ENCODE results near the gene AHI1. TPM values are rescaled to one million over a fixed set of nuclear protein-coding genes. Genes with fewer than 3 reads are reported as not detected.

Gene AHI1
- total RNA-seq, 1 experiment from 2014 or later = 18.8 TPM

GRCh38 chr6:135305684-135306083, 191.9 kb downstream of the AHI1 start (continued):
- TF ChIP-seq ZBTB21 (CRISPR knock-in tag; IDR thresholded peaks at IDR 0.05; ENCODE audit: borderline replicate concordance) (no peak), HMGA2 (CRISPR knock-in tag; IDR thresholded peaks at IDR 0.05) (no peak), ZNF138 (CRISPR knock-in tag; conservative IDR thresholded peaks at IDR 0.05) (no peak), ZNF317 (CRISPR knock-in tag; IDR thresholded peaks at IDR 0.05; ENCODE audit: borderline replicate concordance, low read depth) (no peak), CTCF (IDR thresholded peaks at IDR 0.05) (no peak), CREB1 (CRISPR knock-in tag; IDR thresholded peaks at IDR 0.05) (no peak), NFYB (CRISPR knock-in tag; conservative IDR thresholded peaks at IDR 0.05; ENCODE audit: low read depth) (no peak)
- TF ChIP-seq, protein P1, sequence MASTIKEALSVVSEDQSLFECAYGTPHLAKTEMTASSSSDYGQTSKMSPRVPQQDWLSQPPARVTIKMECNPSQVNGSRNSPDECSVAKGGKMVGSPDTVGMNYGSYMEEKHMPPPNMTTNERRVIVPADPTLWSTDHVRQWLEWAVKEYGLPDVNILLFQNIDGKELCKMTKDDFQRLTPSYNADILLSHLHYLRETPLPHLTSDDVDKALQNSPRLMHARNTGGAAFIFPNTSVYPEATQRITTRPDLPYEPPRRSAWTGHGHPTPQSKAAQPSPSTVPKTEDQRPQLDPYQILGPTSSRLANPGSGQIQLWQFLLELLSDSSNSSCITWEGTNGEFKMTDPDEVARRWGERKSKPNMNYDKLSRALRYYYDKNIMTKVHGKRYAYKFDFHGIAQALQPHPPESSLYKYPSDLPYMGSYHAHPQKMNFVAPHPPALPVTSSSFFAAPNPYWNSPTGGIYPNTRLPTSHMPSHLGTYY (CRISPR knock-in tag; IDR thresholded peaks at IDR 0.05) = no peak
- TF ChIP-seq, protein P2, sequence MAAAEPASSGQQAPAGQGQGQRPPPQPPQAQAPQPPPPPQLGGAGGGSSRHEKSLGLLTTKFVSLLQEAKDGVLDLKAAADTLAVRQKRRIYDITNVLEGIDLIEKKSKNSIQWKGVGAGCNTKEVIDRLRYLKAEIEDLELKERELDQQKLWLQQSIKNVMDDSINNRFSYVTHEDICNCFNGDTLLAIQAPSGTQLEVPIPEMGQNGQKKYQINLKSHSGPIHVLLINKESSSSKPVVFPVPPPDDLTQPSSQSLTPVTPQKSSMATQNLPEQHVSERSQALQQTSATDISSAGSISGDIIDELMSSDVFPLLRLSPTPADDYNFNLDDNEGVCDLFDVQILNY (CRISPR knock-in tag; IDR thresholded peaks at IDR 0.05) = no peak

GRCh38 chr6:135304883-135305282, 192.7 kb downstream of the AHI1 start:
- no peaks in the 10 kb centered on the region for H3K36me3 Mint-ChIP-seq
- no peak for DNase-seq (ENCODE audit: low spot score)
- TF ChIP-seq SMAD4 (CRISPR knock-in tag; IDR thresholded peaks at IDR 0.05) = no peak
- H3K4me3 Mint-ChIP-seq = no peak overlapping the region
- no peak overlapping the region for H3K27ac Mint-ChIP-seq
- no peaks in the 10 kb centered on the region for H3K27me3 Mint-ChIP-seq (ENCODE audit: low read depth)
- H3K4me1 Mint-ChIP-seq = no peaks in the 10 kb centered on the region
- CTCF ChIA-PET = no interaction called here
- POLR2A ChIA-PET = no interaction called here
- no peaks in the 10 kb centered on the region for H3K9me3 Mint-ChIP-seq
- ATAC-seq = no peak

GRCh38 chr6:135301304-135301703, 196.2 kb downstream of the AHI1 start:
- ATAC-seq = no peak
- DNase-seq (ENCODE audit: low spot score) = no peak
- Mint-ChIP-seq H3K4me3 (no peak overlapping the region), H3K27ac (no peak overlapping the region), H3K4me1 (peaks cover 5% of the 10 kb centered on the region; the same call in 1 of the 2 replicates), H3K36me3 (no peaks in the 10 kb centered on the region), H3K9me3 (no peaks in the 10 kb centered on the region), H3K27me3 (ENCODE audit: low read depth) (no peaks in the 10 kb centered on the region)
- no peak for TF ChIP-seq JUN (CRISPR knock-in tag; IDR thresholded peaks at IDR 0.05)
- TF ChIP-seq, protein P3, sequence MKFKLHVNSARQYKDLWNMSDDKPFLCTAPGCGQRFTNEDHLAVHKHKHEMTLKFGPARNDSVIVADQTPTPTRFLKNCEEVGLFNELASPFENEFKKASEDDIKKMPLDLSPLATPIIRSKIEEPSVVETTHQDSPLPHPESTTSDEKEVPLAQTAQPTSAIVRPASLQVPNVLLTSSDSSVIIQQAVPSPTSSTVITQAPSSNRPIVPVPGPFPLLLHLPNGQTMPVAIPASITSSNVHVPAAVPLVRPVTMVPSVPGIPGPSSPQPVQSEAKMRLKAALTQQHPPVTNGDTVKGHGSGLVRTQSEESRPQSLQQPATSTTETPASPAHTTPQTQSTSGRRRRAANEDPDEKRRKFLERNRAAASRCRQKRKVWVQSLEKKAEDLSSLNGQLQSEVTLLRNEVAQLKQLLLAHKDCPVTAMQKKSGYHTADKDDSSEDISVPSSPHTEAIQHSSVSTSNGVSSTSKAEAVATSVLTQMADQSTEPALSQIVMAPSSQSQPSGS (CRISPR knock-in tag; IDR thresholded peaks at IDR 0.05; ENCODE audit: borderline replicate concordance, low read depth) = no peak
- TF ChIP-seq ATF6 (CRISPR knock-in tag; IDR thresholded peaks at IDR 0.05) = no peak
- no peak for TF ChIP-seq HMGA2 (CRISPR knock-in tag; IDR thresholded peaks at IDR 0.05)
- TF ChIP-seq USF2 (CRISPR knock-in tag; IDR thresholded peaks at IDR 0.05) = no peak
- TF ChIP-seq, protein P4, sequence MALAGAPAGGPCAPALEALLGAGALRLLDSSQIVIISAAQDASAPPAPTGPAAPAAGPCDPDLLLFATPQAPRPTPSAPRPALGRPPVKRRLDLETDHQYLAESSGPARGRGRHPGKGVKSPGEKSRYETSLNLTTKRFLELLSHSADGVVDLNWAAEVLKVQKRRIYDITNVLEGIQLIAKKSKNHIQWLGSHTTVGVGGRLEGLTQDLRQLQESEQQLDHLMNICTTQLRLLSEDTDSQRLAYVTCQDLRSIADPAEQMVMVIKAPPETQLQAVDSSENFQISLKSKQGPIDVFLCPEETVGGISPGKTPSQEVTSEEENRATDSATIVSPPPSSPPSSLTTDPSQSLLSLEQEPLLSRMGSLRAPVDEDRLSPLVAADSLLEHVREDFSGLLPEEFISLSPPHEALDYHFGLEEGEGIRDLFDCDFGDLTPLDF (CRISPR knock-in tag; IDR thresholded peaks at IDR 0.05) = no peak
- no peak for TF ChIP-seq NFYB (CRISPR knock-in tag; conservative IDR thresholded peaks at IDR 0.05; ENCODE audit: low read depth)
- TF ChIP-seq, protein P5, sequence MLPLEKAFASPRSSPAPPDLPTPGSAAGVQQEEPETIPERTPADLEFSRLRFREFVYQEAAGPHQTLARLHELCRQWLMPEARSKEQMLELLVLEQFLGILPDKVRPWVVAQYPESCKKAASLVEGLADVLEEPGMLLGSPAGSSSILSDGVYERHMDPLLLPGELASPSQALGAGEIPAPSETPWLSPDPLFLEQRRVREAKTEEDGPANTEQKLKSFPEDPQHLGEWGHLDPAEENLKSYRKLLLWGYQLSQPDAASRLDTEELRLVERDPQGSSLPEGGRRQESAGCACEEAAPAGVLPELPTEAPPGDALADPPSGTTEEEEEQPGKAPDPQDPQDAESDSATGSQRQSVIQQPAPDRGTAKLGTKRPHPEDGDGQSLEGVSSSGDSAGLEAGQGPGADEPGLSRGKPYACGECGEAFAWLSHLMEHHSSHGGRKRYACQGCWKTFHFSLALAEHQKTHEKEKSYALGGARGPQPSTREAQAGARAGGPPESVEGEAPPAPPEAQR (CRISPR knock-in tag; IDR thresholded peaks at IDR 0.05) = no peak
- no peak for TF ChIP-seq SOX15 (CRISPR knock-in tag; IDR thresholded peaks at IDR 0.05)
- POLR2A ChIA-PET = no interaction called here
- CTCF ChIA-PET = no interaction called here

Data from WTC11 (cell line).